ENCODE measurements around the gene ATG4B. TPM values are rescaled to one million over a fixed set of nuclear protein-coding genes. Genes with fewer than 3 reads are reported as not detected.

The ATG4B gene
- total RNA-seq, 1 experiment from 2014 or later, result 133 TPM

DNA sequence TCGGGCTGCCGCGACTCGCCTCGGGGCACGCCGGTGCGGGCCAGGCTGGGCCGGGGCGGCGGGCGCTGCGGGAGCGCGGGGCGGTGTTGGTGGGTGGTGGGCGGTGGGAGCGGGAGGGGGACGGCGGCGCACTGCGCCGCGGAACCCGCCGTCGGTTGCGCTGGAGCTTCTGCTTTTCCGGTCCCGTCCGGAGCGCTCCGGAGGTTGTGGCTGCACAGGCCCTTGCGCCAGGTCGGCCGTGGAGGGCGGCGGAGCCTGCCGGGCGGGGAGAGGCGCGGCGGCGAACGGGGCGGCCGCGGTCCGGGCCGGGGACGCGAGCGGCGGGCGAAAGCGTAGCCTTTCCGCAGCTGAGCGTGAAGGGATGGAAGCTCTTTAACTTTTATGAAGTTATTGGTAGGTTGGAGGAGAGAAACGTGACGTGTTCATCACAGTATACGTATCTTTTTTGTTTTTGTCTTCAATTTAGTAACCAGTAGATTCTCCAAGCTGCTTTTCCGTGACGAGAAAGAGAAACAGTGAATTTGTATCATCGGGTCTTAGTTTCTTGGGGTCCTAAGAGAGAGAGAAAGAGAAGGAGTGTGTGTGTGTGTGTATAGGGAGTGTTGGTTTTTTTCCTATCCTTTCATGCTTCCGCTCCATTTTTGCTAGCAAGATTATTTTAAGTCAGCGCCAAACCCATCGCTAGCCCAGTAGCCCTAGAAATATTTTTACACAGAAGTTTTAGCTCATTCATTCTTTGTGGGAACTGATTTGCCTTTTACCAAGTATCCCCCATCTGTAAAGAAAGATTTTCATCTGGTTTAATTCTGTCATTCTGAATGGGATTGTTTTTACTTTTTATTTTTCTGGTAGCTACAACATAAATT lies 535 bp downstream of the ATG4B start:
- peaks cover 28% of the 10 kb centered on the region for H3K36me3 Mint-ChIP-seq
- TF ChIP-seq, protein P1, sequence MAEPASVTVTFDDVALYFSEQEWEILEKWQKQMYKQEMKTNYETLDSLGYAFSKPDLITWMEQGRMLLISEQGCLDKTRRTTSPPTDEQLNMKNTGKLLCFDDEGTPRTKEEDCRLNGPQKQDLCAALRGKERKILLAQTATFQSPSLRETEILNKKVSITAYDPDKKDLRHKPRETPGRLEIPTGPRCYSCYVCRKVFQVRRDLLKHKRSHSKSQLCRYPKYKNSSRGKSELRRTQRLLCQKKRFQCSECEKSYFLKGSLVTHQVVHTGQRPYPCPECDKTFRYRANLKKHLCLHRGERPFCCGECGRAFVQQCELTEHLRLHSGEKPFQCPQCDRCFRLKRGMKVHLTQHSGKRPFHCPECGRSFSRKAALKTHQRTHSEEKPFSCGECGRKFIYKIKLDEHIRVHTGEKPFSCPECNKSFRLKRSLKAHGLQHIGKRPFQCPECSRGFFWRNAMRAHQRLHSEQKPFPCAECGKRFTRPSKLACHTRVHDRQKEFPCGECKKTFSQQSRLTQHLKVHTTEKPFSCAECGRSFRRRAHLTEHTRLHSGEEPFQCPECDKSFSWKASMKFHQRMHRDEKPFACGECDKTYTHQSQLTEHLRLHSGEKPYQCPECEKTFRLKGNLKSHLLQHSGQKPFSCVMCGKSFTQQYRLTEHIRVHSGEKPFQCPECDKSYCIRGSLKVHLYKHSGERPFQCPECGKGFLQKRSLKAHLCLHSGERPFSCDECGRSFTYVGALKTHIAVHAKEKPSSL (CRISPR knock-in tag; conservative IDR thresholded peaks at IDR 0.05), result no peak
- TF ChIP-seq NR2C2 (CRISPR knock-in tag; IDR thresholded peaks at IDR 0.05) (no peak), CBFB (CRISPR knock-in tag; IDR thresholded peaks at IDR 0.05; ENCODE audit: low read depth) (no peak), NFYB (CRISPR knock-in tag; conservative IDR thresholded peaks at IDR 0.05; ENCODE audit: low read depth) (peak; percentile 3; the same call in 1 of the 2 replicates), JAZF1 (CRISPR knock-in tag; IDR thresholded peaks at IDR 0.05) (no peak), FOXP1 (CRISPR knock-in tag; IDR thresholded peaks at IDR 0.05; ENCODE audit: borderline replicate concordance) (no peak), RORB (CRISPR knock-in tag; IDR thresholded peaks at IDR 0.05) (no peak), ZNF423 (CRISPR knock-in tag; IDR thresholded peaks at IDR 0.05) (no peak), SP1 (CRISPR knock-in tag; conservative IDR thresholded peaks at IDR 0.05) (no peak)
- TF ChIP-seq, protein P2, sequence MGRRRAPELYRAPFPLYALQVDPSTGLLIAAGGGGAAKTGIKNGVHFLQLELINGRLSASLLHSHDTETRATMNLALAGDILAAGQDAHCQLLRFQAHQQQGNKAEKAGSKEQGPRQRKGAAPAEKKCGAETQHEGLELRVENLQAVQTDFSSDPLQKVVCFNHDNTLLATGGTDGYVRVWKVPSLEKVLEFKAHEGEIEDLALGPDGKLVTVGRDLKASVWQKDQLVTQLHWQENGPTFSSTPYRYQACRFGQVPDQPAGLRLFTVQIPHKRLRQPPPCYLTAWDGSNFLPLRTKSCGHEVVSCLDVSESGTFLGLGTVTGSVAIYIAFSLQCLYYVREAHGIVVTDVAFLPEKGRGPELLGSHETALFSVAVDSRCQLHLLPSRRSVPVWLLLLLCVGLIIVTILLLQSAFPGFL (CRISPR knock-in tag; IDR thresholded peaks at IDR 0.05; ENCODE audit: borderline replicate concordance), result no peak
- TF ChIP-seq, protein P3, sequence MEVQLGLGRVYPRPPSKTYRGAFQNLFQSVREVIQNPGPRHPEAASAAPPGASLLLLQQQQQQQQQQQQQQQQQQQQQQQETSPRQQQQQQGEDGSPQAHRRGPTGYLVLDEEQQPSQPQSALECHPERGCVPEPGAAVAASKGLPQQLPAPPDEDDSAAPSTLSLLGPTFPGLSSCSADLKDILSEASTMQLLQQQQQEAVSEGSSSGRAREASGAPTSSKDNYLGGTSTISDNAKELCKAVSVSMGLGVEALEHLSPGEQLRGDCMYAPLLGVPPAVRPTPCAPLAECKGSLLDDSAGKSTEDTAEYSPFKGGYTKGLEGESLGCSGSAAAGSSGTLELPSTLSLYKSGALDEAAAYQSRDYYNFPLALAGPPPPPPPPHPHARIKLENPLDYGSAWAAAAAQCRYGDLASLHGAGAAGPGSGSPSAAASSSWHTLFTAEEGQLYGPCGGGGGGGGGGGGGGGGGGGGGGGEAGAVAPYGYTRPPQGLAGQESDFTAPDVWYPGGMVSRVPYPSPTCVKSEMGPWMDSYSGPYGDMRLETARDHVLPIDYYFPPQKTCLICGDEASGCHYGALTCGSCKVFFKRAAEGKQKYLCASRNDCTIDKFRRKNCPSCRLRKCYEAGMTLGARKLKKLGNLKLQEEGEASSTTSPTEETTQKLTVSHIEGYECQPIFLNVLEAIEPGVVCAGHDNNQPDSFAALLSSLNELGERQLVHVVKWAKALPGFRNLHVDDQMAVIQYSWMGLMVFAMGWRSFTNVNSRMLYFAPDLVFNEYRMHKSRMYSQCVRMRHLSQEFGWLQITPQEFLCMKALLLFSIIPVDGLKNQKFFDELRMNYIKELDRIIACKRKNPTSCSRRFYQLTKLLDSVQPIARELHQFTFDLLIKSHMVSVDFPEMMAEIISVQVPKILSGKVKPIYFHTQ (CRISPR knock-in tag; IDR thresholded peaks at IDR 0.05), result no peak
- TF ChIP-seq, protein P4, sequence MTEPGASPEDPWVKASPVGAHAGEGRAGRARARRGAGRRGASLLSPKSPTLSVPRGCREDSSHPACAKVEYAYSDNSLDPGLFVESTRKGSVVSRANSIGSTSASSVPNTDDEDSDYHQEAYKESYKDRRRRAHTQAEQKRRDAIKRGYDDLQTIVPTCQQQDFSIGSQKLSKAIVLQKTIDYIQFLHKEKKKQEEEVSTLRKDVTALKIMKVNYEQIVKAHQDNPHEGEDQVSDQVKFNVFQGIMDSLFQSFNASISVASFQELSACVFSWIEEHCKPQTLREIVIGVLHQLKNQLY (CRISPR knock-in tag; IDR thresholded peaks at IDR 0.05), result no peak
- TF ChIP-seq, protein P5, sequence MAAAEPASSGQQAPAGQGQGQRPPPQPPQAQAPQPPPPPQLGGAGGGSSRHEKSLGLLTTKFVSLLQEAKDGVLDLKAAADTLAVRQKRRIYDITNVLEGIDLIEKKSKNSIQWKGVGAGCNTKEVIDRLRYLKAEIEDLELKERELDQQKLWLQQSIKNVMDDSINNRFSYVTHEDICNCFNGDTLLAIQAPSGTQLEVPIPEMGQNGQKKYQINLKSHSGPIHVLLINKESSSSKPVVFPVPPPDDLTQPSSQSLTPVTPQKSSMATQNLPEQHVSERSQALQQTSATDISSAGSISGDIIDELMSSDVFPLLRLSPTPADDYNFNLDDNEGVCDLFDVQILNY (CRISPR knock-in tag; IDR thresholded peaks at IDR 0.05), result 0 out of 2 replicates have a peak, but pooled peaks have one; percentile 8
- peaks cover 33% of the 10 kb centered on the region for H3K4me1 Mint-ChIP-seq
- peak overlapping the region; percentile 86 for H3K4me3 Mint-ChIP-seq
- ChIA-PET POLR2A (no interaction called here), CTCF (interaction anchor here (0.6 to 1.8 kb wide), 2 partner anchors 22 to 28 kb away, joined by 3 to 5 read pairs; no protein-coding TSS in a partner anchor)
- peaks cover 11% of the 10 kb centered on the region for H3K9me3 Mint-ChIP-seq
- H3K27me3 Mint-ChIP-seq (ENCODE audit: low read depth), result no peaks in the 10 kb centered on the region
- H3K27ac Mint-ChIP-seq, result peak overlapping the region; percentile 86
- DNase-seq (ENCODE audit: low spot score), result no peak
- ATAC-seq, result peak; percentile 6; the same call in 1 of the 2 replicates

DNA sequence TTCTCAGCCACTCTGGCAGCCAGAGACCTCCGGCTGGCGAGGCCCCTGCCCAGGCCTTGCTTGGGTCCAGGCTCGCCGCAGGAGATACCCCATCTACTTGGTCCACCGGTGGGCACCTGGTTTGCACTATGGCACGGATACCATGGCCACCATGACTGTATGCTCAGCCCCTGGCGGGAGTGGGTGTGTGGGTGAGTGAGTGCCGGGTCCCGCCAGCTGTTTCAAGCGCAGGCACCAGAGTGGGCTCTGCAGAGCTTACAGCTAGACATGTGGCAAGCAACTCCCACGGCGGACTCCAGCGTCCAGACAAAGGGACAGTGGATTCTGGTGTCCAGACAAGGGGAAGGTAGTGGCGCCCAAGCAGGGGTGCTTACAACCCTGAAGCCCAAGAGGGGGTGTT lies 1.4 kb downstream of the ATG4B start:
- H3K36me3 Mint-ChIP-seq, result peaks cover 22% of the 10 kb centered on the region
- H3K27me3 Mint-ChIP-seq (ENCODE audit: low read depth), result no peaks in the 10 kb centered on the region
- H3K27ac Mint-ChIP-seq, result peak overlapping the region; percentile 86; the same call in 1 of the 2 replicates
- ATAC-seq, result no peak
- ChIA-PET CTCF (no interaction called here), POLR2A (no interaction called here)
- H3K4me3 Mint-ChIP-seq, result peak overlapping the region; percentile 86
- peaks cover 33% of the 10 kb centered on the region for H3K4me1 Mint-ChIP-seq
- no peak for DNase-seq (ENCODE audit: low spot score)
- peaks cover 11% of the 10 kb centered on the region for H3K9me3 Mint-ChIP-seq
- TF ChIP-seq, protein P5 (CRISPR knock-in tag; IDR thresholded peaks at IDR 0.05), result no peak
- TF ChIP-seq, protein P6, sequence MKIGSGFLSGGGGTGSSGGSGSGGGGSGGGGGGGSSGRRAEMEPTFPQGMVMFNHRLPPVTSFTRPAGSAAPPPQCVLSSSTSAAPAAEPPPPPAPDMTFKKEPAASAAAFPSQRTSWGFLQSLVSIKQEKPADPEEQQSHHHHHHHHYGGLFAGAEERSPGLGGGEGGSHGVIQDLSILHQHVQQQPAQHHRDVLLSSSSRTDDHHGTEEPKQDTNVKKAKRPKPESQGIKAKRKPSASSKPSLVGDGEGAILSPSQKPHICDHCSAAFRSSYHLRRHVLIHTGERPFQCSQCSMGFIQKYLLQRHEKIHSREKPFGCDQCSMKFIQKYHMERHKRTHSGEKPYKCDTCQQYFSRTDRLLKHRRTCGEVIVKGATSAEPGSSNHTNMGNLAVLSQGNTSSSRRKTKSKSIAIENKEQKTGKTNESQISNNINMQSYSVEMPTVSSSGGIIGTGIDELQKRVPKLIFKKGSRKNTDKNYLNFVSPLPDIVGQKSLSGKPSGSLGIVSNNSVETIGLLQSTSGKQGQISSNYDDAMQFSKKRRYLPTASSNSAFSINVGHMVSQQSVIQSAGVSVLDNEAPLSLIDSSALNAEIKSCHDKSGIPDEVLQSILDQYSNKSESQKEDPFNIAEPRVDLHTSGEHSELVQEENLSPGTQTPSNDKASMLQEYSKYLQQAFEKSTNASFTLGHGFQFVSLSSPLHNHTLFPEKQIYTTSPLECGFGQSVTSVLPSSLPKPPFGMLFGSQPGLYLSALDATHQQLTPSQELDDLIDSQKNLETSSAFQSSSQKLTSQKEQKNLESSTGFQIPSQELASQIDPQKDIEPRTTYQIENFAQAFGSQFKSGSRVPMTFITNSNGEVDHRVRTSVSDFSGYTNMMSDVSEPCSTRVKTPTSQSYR (CRISPR knock-in tag; IDR thresholded peaks at IDR 0.05), result no peak
- TF ChIP-seq, protein P7, sequence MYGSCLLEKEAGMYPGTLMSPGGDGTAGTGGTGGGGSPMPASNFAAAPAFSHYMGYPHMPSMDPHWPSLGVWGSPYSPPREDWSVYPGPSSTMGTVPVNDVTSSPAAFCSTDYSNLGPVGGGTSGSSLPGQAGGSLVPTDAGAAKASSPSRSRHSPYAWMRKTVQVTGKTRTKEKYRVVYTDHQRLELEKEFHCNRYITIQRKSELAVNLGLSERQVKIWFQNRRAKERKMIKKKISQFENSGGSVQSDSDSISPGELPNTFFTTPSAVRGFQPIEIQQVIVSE (CRISPR knock-in tag; IDR thresholded peaks at IDR 0.05; ENCODE audit: borderline replicate concordance), result no peak
- TF ChIP-seq, protein P8, sequence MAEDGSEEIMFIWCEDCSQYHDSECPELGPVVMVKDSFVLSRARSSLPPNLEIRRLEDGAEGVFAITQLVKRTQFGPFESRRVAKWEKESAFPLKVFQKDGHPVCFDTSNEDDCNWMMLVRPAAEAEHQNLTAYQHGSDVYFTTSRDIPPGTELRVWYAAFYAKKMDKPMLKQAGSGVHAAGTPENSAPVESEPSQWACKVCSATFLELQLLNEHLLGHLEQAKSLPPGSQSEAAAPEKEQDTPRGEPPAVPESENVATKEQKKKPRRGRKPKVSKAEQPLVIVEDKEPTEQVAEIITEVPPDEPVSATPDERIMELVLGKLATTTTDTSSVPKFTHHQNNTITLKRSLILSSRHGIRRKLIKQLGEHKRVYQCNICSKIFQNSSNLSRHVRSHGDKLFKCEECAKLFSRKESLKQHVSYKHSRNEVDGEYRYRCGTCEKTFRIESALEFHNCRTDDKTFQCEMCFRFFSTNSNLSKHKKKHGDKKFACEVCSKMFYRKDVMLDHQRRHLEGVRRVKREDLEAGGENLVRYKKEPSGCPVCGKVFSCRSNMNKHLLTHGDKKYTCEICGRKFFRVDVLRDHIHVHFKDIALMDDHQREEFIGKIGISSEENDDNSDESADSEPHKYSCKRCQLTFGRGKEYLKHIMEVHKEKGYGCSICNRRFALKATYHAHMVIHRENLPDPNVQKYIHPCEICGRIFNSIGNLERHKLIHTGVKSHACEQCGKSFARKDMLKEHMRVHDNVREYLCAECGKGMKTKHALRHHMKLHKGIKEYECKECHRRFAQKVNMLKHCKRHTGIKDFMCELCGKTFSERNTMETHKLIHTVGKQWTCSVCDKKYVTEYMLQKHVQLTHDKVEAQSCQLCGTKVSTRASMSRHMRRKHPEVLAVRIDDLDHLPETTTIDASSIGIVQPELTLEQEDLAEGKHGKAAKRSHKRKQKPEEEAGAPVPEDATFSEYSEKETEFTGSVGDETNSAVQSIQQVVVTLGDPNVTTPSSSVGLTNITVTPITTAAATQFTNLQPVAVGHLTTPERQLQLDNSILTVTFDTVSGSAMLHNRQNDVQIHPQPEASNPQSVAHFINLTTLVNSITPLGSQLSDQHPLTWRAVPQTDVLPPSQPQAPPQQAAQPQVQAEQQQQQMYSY (CRISPR knock-in tag; IDR thresholded peaks at IDR 0.05), result no peak
- no peak for TF ChIP-seq NR2C2 (CRISPR knock-in tag; IDR thresholded peaks at IDR 0.05)
